GM12801 (cell line): ENCODE data around the gene ITGB5.

Experiments
- CTCF ChIP-seq: IDR thresholded peaks from one replicate; pipeline ENCODE4 v1.5.1; 2011; ENCODE audit warnings: control low read depth; ENCODE audit not compliant: insufficient read length; ENCODE audit errors: extremely low read depth

ITGB5 gene

GRCh38 chr3:124774841-124775402, 112.2 kb downstream of the ITGB5 start:
- TF ChIP-seq CTCF = no peak

- TF ChIP-seq CTCF = no peak
Observed at GRCh38 chr3:124774327-124774718, 112.8 kb downstream of the ITGB5 start.

GRCh38 chr3:124773351-124774326, 113.5 kb downstream of the ITGB5 start:
- TF ChIP-seq CTCF = no peak

GRCh38 chr3:124772081-124772831, 114.9 kb downstream of the ITGB5 start:
- TF ChIP-seq CTCF = no peak

- no peak for TF ChIP-seq CTCF
Observed at GRCh38 chr3:124771083-124771445, 116.1 kb downstream of the ITGB5 start.

- TF ChIP-seq CTCF = no peak
Observed at GRCh38 chr3:124770336-124771082, 116.7 kb downstream of the ITGB5 start.
